Type B pancreatic cell (in vitro differentiated cells): ENCODE results near the gene MRPS16. TPM values are rescaled to one million over a fixed set of nuclear protein-coding genes. Genes with fewer than 3 reads are reported as not detected.

Experiments
- DNase-seq: peaks from one replicate; pipeline ENCODE4 v3.0.0; 2021; ENCODE audit warnings: mixed read lengths; ENCODE audit not compliant: unreplicated experiment; ENCODE audit errors: extremely low spot score
- H3K27ac Mint-ChIP-seq: 2 replicates; pipeline ENCODE4 v1.8.0; 2021; ENCODE audit warnings: mild to moderate bottlenecking, mixed read lengths
- H3K27me3 Mint-ChIP-seq: 2 replicates; pipeline ENCODE4 v1.8.0; 2021; ENCODE audit warnings: mixed read lengths
- H3K36me3 Mint-ChIP-seq: 2 replicates; pipeline ENCODE4 v1.8.0; 2021; ENCODE audit warnings: mixed read lengths
- H3K4me1 Mint-ChIP-seq: one replicate; pipeline ENCODE4 v1.8.0; 2021; ENCODE audit warnings: mixed read lengths; ENCODE audit not compliant: unreplicated experiment
- H3K4me3 Mint-ChIP-seq: 2 replicates; pipeline ENCODE4 v1.8.0; 2021; ENCODE audit warnings: mild to moderate bottlenecking, mixed read lengths
- H3K9me3 Mint-ChIP-seq: 2 replicates; pipeline ENCODE4 v1.8.0; 2021; ENCODE audit warnings: mixed read lengths
- CTCF ChIP-seq: fragments of 200-600 bp; sonication (generic); conservative IDR thresholded peaks from 2 replicates; pipeline ENCODE4 v1.5.0; 2021; ENCODE audit warnings: antibody characterized with exemption, mild to moderate bottlenecking
- total RNA-seq: library from RNA; stranded (reverse); gene quantifications from 2 replicates; pipeline ENCODE4 v1.2.1, GENCODE V29; 2021; ENCODE audit warnings: low replicate concordance

MRPS16 gene
- total RNA-seq, 1 donor from 2014 or later, result 107 TPM

DNA sequence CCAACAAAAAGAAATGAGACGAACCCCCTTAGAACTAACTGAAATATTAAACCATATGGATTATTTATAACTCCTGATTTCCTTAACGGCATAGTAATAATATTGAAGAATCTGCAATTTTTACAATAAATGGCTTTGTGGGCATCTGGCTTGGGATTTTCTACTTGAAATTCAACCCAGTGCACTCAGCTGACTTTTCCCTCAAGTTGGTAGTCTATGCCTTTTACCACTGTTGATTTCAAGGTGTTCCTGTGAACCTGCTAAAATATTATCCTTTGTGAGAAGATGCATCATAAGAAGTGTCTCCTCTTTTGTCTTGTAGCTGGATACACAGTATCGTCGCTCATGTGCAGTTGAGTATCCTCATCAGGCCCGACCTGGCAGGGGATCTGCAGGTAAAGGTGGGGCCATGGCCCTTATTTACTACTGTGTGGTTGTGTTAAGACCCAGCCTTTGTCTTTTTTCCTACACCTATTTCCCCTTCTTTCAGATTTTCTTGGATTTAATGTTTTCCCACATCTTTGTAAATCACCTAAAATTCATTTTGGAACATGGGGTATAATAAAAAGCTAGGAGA lies 13.4 kb downstream of the MRPS16 start:
- Mint-ChIP-seq H3K27me3 (no peaks in the 10 kb centered on the region), H3K9me3 (no peaks in the 10 kb centered on the region), H3K4me3 (no peak overlapping the region), H3K36me3 (peaks cover 10% of the 10 kb centered on the region), H3K4me1 (no peaks in the 10 kb centered on the region), H3K27ac (no peak overlapping the region)
- no peak for TF ChIP-seq CTCF
- no peak for DNase-seq

- peaks cover 10% of the 10 kb centered on the region for H3K36me3 Mint-ChIP-seq
- no peak for DNase-seq
- H3K27ac Mint-ChIP-seq, result no peak overlapping the region
- H3K4me1 Mint-ChIP-seq, result no peaks in the 10 kb centered on the region
- H3K27me3 Mint-ChIP-seq, result no peaks in the 10 kb centered on the region
- H3K4me3 Mint-ChIP-seq, result no peak overlapping the region
- H3K9me3 Mint-ChIP-seq, result no peaks in the 10 kb centered on the region
- TF ChIP-seq CTCF, result no peak
Measured at GRCh38 chr10:73234695-73235094, 17.7 kb downstream of the MRPS16 start.

- no peak overlapping the region for H3K4me3 Mint-ChIP-seq
- no peak overlapping the region for H3K27ac Mint-ChIP-seq
- peaks cover 10% of the 10 kb centered on the region for H3K36me3 Mint-ChIP-seq
- DNase-seq, result no peak
- no peaks in the 10 kb centered on the region for H3K9me3 Mint-ChIP-seq
- no peaks in the 10 kb centered on the region for H3K4me1 Mint-ChIP-seq
- H3K27me3 Mint-ChIP-seq, result no peaks in the 10 kb centered on the region
- no peak for TF ChIP-seq CTCF
Measured at GRCh38 chr10:73233883-73234282, 18.6 kb downstream of the MRPS16 start.

GRCh38 chr10:73232887-73233286 lies 19.6 kb downstream of the MRPS16 start:
- DNase-seq, result no peak
- no peak overlapping the region for H3K27ac Mint-ChIP-seq

GRCh38 chr10:73229567-73229966 lies 22.9 kb downstream of the MRPS16 start:
- DNase-seq, result no peak
- H3K36me3 Mint-ChIP-seq, result peaks cover 10% of the 10 kb centered on the region
- no peak overlapping the region for H3K27ac Mint-ChIP-seq
- H3K27me3 Mint-ChIP-seq, result no peaks in the 10 kb centered on the region
- no peaks in the 10 kb centered on the region for H3K4me1 Mint-ChIP-seq
- H3K9me3 Mint-ChIP-seq, result no peaks in the 10 kb centered on the region
- no peak overlapping the region for H3K4me3 Mint-ChIP-seq
- no peak for TF ChIP-seq CTCF

More at GRCh38 chr10:73232887-73233286, 19.6 kb downstream of the MRPS16 start:
- TF ChIP-seq CTCF, result peak; percentile 56
- Mint-ChIP-seq H3K27me3 (no peaks in the 10 kb centered on the region), H3K9me3 (no peaks in the 10 kb centered on the region), H3K4me3 (no peak overlapping the region), H3K4me1 (no peaks in the 10 kb centered on the region), H3K36me3 (peaks cover 10% of the 10 kb centered on the region)

DNA sequence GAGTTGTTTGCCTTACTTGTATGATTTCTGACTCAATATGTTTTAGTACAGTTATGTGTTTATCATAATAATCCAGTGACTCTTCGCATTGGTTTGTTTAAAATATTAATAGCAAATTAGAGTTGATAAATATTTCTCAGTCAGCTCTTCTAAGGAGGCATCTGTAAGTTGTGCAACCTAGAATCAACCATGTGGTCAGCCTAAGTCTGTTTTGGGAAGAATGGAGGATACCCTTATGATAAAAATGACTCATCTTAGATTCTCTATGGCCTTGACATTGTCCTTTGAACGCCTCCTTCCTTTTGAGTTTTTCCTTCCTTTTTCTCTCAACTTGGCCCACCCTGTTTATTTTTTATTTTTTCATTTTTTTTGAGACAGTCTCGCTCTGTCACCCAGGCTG lies 24.2 kb downstream of the MRPS16 start:
- Mint-ChIP-seq H3K27ac (no peak overlapping the region), H3K36me3 (peaks cover 10% of the 10 kb centered on the region), H3K4me3 (no peak overlapping the region), H3K4me1 (no peaks in the 10 kb centered on the region), H3K27me3 (no peaks in the 10 kb centered on the region), H3K9me3 (no peaks in the 10 kb centered on the region)
- no peak for TF ChIP-seq CTCF
- DNase-seq, result no peak
